NCI-H2107 treated with DMSO at 0.1 percent for 48 hours (cell line): ENCODE measurements around the gene MYH9.
A peak's percentile ranks its signal among the peaks of the same experiment; 100 is the strongest.

Experiments used
- DNase-seq: peaks from one replicate; lab custom pipeline; 2025; ENCODE audit not compliant: unreplicated experiment; lab: John Stamatoyannopoulos, UW

The MYH9 gene

GRCh38 chr22:36332623-36333332 is 55.0 kb downstream of the MYH9 start:
- peak; percentile 16 for DNase-seq

GRCh38 chr22:36331912-36332622 is 55.7 kb downstream of the MYH9 start:
- peak; percentile 32 for DNase-seq

- peak; percentile 36 for DNase-seq
These were observed 56.4 kb downstream of the MYH9 start for GRCh38 chr22:36331306-36331911.

GRCh38 chr22:36330655-36331305 is 57.0 kb downstream of the MYH9 start:
- DNase-seq = no peak

- no peak for DNase-seq
These were observed 57.6 kb downstream of the MYH9 start for GRCh38 chr22:36330127-36330526.

- DNase-seq = no peak
These were observed 58.3 kb downstream of the MYH9 start for GRCh38 chr22:36329254-36330078.

GRCh38 chr22:36328635-36329253 is 59.0 kb downstream of the MYH9 start:
- DNase-seq = no peak

GRCh38 chr22:36327922-36328551 is 59.7 kb downstream of the MYH9 start:
- DNase-seq = no peak

GRCh38 chr22:36326178-36327161 is 61.3 kb downstream of the MYH9 start:
- no peak for DNase-seq

- no peak for DNase-seq
These were observed 62.4 kb downstream of the MYH9 start for GRCh38 chr22:36325154-36326031.

GRCh38 chr22:36324414-36324813 is 63.4 kb downstream of the MYH9 start:
- no peak for DNase-seq

GRCh38 chr22:36323855-36324331 is 63.9 kb downstream of the MYH9 start:
- no peak for DNase-seq

GRCh38 chr22:36323182-36323854 is 64.4 kb downstream of the MYH9 start:
- peak; percentile 85 for DNase-seq

- no peak for DNase-seq
These were observed 65.2 kb downstream of the MYH9 start for GRCh38 chr22:36322602-36322915.

GRCh38 chr22:36321797-36322601 is 65.8 kb downstream of the MYH9 start:
- DNase-seq = no peak

- DNase-seq = no peak
These were observed 67.2 kb downstream of the MYH9 start for GRCh38 chr22:36320553-36320952.
